T-cell (primary cell): Measurements from ENCODE around the gene ZACN. TPM values are rescaled to one million over a fixed set of nuclear protein-coding genes. Genes with fewer than 3 reads are reported as not detected.

Experiments
- ATAC-seq, 4 experiments: fragments of 200-7000 bp in 3 of 4; fragments of 150-1000 bp in 1 of 4; cut with Tn5 transposase; replicated peaks in 1 of 4; 1 replicate in 3 of 4; 2 replicates in 1 of 4; pipeline ENCODE4 v1.10.0; 2021; ENCODE audit warnings: moderate library complexity in 3 of 4, mild to moderate bottlenecking in 2 of 4, moderate number of reproducible peaks in 1 of 4
- CTCF ChIA-PET, 2 donors: fragments of 300-600 bp; sonication (Branson Sonifier 250); formaldehyde crosslinking; loops; one replicate each; lab custom pipeline; 2022; ENCODE audit warnings: antibody characterized with exemption in 2 of 2; lab: Charles Lee
- POLR2A ChIA-PET, 2 donors: fragments of 300-600 bp; sonication (Branson Sonifier 250); formaldehyde crosslinking; loops; one replicate each; lab custom pipeline; 2022; ENCODE audit warnings: antibody characterized with exemption in 2 of 2; lab: Charles Lee
- DNase-seq, 35 experiments: peaks; one replicate each; pipeline versions ENCODE4 v3.0.0 to v3.0.0-alpha.2; 2013 to 2023
- H3K27ac ChIP-seq: one replicate; pipeline ENCODE4 v1.5.1; 2013; ENCODE audit warnings: low read length
- H3K27me3 ChIP-seq, 2 experiments: replicated peaks in 1 of 2; 1 replicate in 1 of 2; 2 replicates in 1 of 2; pipeline versions ENCODE4 v1.6.1 to v1.7.0; 2013; ENCODE audit warnings: low read length in 1 of 2, mixed read lengths in 1 of 2; ENCODE audit not compliant: control insufficient read depth in 2 of 2, insufficient read depth in 2 of 2; ENCODE audit errors: extremely low read depth in 1 of 2
- H3K36me3 ChIP-seq, 2 donors: 1 replicate in 1 of 2; 2 replicates in 1 of 2; pipeline versions ENCODE4 v1.6.1 to v1.7.0; 2013; ENCODE audit warnings: low read length in 1 of 2; ENCODE audit not compliant: control insufficient read depth in 2 of 2, insufficient read depth in 1 of 2; ENCODE audit errors: extremely low read depth in 1 of 2
- H3K4me1 ChIP-seq, 2 experiments: 1 replicate in 1 of 2; 2 replicates in 1 of 2; pipeline versions ENCODE4 v1.6.1 to v1.7.0; 2013; ENCODE audit warnings: low read length in 2 of 2, mixed read lengths in 1 of 2; ENCODE audit not compliant: insufficient read depth in 2 of 2, control insufficient read depth in 1 of 2; ENCODE audit errors: extremely low read depth in 1 of 2
- H3K4me3 ChIP-seq, 2 donors: 1 replicate in 1 of 2; 2 replicates in 1 of 2; pipeline versions ENCODE4 v1.5.1 to v1.7.0; 2013; ENCODE audit warnings: mild to moderate bottlenecking in 2 of 2, low read length in 1 of 2, moderate library complexity in 1 of 2; ENCODE audit not compliant: control insufficient read depth in 1 of 2; ENCODE audit errors: extremely low read depth in 1 of 2
- H3K9me3 ChIP-seq: 2 replicates; pipeline ENCODE4 v1.7.0; 2013
- H3K27ac Mint-ChIP-seq, 2 donors: one replicate each; pipeline ENCODE4 v1.8.0; 2020 to 2021; ENCODE audit warnings: mild to moderate bottlenecking in 2 of 2, mixed read lengths in 2 of 2
- H3K27me3 Mint-ChIP-seq, 2 donors: one replicate each; pipeline ENCODE4 v1.8.0; 2021 to 2022; ENCODE audit warnings: mixed read lengths in 2 of 2
- H3K36me3 Mint-ChIP-seq: one replicate; pipeline ENCODE4 v1.8.0; 2021; ENCODE audit warnings: mixed read lengths
- H3K4me1 Mint-ChIP-seq, 3 donors: one replicate each; pipeline ENCODE4 v1.8.0; 2020 to 2022; ENCODE audit warnings: mixed read lengths in 3 of 3, mild to moderate bottlenecking in 1 of 3
- H3K4me3 Mint-ChIP-seq, 3 donors: one replicate each; pipeline ENCODE4 v1.8.0; 2020 to 2022; ENCODE audit warnings: mild to moderate bottlenecking in 3 of 3, mixed read lengths in 3 of 3, moderate library complexity in 3 of 3
- H3K9me3 Mint-ChIP-seq, 3 donors: one replicate each; pipeline ENCODE4 v1.8.0; 2020 to 2022; ENCODE audit warnings: mixed read lengths in 3 of 3
- WGBS: methylation state at CpG from one replicate; pipeline ENCODE4 v1.1.5; 2013; ENCODE audit warnings: missing lambda C conversion rate; ENCODE audit not compliant: insufficient coverage; 5-methylcytosine and 5-hydroxymethylcytosine counted together
- total RNA-seq, 35 experiments: library from RNA in 6 of 35; stranded (reverse) in 6 of 35; fragments of 120-200 nt in 1 of 35; gene quantifications; one replicate each; pipeline versions ENCODE4 v1.2.1 to v1.2.4 and lab custom pipeline; 2013 to 2026

The ZACN gene
- total RNA-seq, 5 donors from 2014 or later (not counting 1 experiment from before 2014, with no cell fraction given), result 0.20 to 1.6 (median 0.31) TPM; not detected in 1

- ATAC-seq (no peak), DNase-seq (no peak)
- H3K4me3 ChIP-seq, result no peak overlapping the region
- Mint-ChIP-seq H3K9me3 (no peaks in the 10 kb centered on the region), H3K27ac (no peak overlapping the region), H3K4me1 (peaks cover 11 to 23% (median 23%) of the 10 kb centered on the region in 3 donors), H3K36me3 (peaks cover 66% of the 10 kb centered on the region), H3K27me3 (no peaks in the 10 kb centered on the region), H3K4me3 (no peak overlapping the region)
- POLR2A ChIA-PET, result interaction anchor here (0.6 kb wide), 2 partner anchors 25 to 62 kb away, joined by 4 to 5 read pairs; no protein-coding TSS in a partner anchor
- peaks cover 0 to 2% of the 10 kb centered on the region in 2 experiments for H3K4me1 ChIP-seq
- H3K27ac ChIP-seq, result no peak overlapping the region
- 94% methylated on average over 6 of the region's 8 CpGs for WGBS
- no peaks in the 10 kb centered on the region for H3K9me3 ChIP-seq
- H3K36me3 ChIP-seq, result peaks cover 39 to 92% of the 10 kb centered on the region in 2 donors
- no peaks in the 10 kb centered on the region for H3K27me3 ChIP-seq
- CTCF ChIA-PET, result interaction anchor here (0.6 to 0.7 kb wide), 2 partner anchors 93 to 166 kb away, joined by 3 read pairs; no protein-coding TSS in a partner anchor
These were observed 32.9 kb upstream of the ZACN start for GRCh38 chr17:76046064-76046463.

GRCh38 chr17:76048025-76048605, 30.9 kb upstream of the ZACN start:
- no peaks in the 10 kb centered on the region for H3K9me3 ChIP-seq
- H3K4me3 ChIP-seq, result no peak overlapping the region
- H3K9me3 Mint-ChIP-seq, result no peaks in the 10 kb centered on the region
- POLR2A ChIA-PET, result no interaction called here
- ATAC-seq (no peak), DNase-seq (no peak)
- H3K4me1 ChIP-seq, result peaks cover 0 to 2% of the 10 kb centered on the region in 2 experiments
- H3K4me3 Mint-ChIP-seq, result no peak overlapping the region
- H3K36me3 Mint-ChIP-seq, result peaks cover 62% of the 10 kb centered on the region
- H3K36me3 ChIP-seq, result peaks cover 37 to 91% of the 10 kb centered on the region in 2 donors
- H3K27ac Mint-ChIP-seq, result peak overlapping the region in 1 of 2 donors; percentile 59
- 95% methylated on average over 8 of the region's 9 CpGs for WGBS
- CTCF ChIA-PET, result no interaction called here
- H3K27me3 Mint-ChIP-seq, result no peaks in the 10 kb centered on the region
- no peaks in the 10 kb centered on the region for H3K27me3 ChIP-seq
- no peak overlapping the region for H3K27ac ChIP-seq
- H3K4me1 Mint-ChIP-seq, result peaks cover 11 to 25% (median 23%) of the 10 kb centered on the region in 3 donors

- Mint-ChIP-seq H3K9me3 (no peaks in the 10 kb centered on the region), H3K27ac (peak overlapping the region; percentile 57 to 59), H3K4me3 (no peak overlapping the region), H3K4me1 (peaks cover 11 to 25% (median 23%) of the 10 kb centered on the region in 3 donors), H3K36me3 (peaks cover 59% of the 10 kb centered on the region), H3K27me3 (no peaks in the 10 kb centered on the region)
- Histone ChIP-seq H3K27me3 (no peaks in the 10 kb centered on the region), H3K4me3 (no peak overlapping the region), H3K27ac (peak overlapping the region; percentile 26), H3K9me3 (no peaks in the 10 kb centered on the region), H3K4me1 (peaks cover 0 to 2% of the 10 kb centered on the region in 2 experiments), H3K36me3 (peaks cover 31 to 91% of the 10 kb centered on the region in 2 donors)
- DNase-seq (peak in 1 of 35 experiments; percentile 42), ATAC-seq (peak in 2 of 4 experiments; percentile 27 to 61)
- ChIA-PET CTCF (interaction anchor here in 1 of 2 donors (0.6 to 1.2 kb wide), 2 partner anchors 29 to 31 kb away, joined by 3 to 5 read pairs; no protein-coding TSS in a partner anchor), POLR2A (no interaction called here)
- WGBS, result 75% methylated on average over 2 of the region's 9 CpGs
These were observed 30.3 kb upstream of the ZACN start for GRCh38 chr17:76048711-76049110.

GRCh38 chr17:76049239-76049638, 29.7 kb upstream of the ZACN start:
- WGBS, result 94% methylated on average over 2 of the region's 3 CpGs
- no peaks in the 10 kb centered on the region for H3K27me3 Mint-ChIP-seq
- Histone ChIP-seq H3K4me3 (no peak overlapping the region), H3K4me1 (peaks cover 0 to 2% of the 10 kb centered on the region in 2 experiments), H3K27me3 (no peaks in the 10 kb centered on the region), H3K9me3 (no peaks in the 10 kb centered on the region), H3K36me3 (peaks cover 26 to 91% of the 10 kb centered on the region in 2 donors), H3K27ac (no peak overlapping the region)
- H3K4me1 Mint-ChIP-seq, result peaks cover 11 to 25% (median 23%) of the 10 kb centered on the region in 3 donors
- H3K9me3 Mint-ChIP-seq, result no peaks in the 10 kb centered on the region
- ATAC-seq, result no peak
- ChIA-PET POLR2A (no interaction called here), CTCF (interaction anchor here in 1 of 2 donors (0.6 to 1.2 kb wide), 3 partner anchors 29 to 662 kb away, joined by 3 to 5 read pairs (median 3); no protein-coding TSS in a partner anchor)
- H3K4me3 Mint-ChIP-seq, result no peak overlapping the region
- peaks cover 59% of the 10 kb centered on the region for H3K36me3 Mint-ChIP-seq
- peak overlapping the region; percentile 11 to 57 for H3K27ac Mint-ChIP-seq
- DNase-seq, result no peak

- Histone ChIP-seq H3K4me3 (no peak overlapping the region), H3K9me3 (no peaks in the 10 kb centered on the region), H3K36me3 (peaks cover 21 to 87% of the 10 kb centered on the region in 2 donors), H3K27ac (no peak overlapping the region), H3K4me1 (peaks cover 0 to 2% of the 10 kb centered on the region in 2 experiments), H3K27me3 (no peaks in the 10 kb centered on the region)
- no peak overlapping the region for H3K4me3 Mint-ChIP-seq
- ChIA-PET CTCF (interaction anchor here in 1 of 2 donors (0.6 to 1.2 kb wide), 2 partner anchors 30 to 663 kb away, joined by 3 read pairs; no protein-coding TSS in a partner anchor), POLR2A (interaction anchor here in 1 of 2 donors (0.6 kb wide), 1 partner anchor 149 kb away, joined by 12 read pairs; no protein-coding TSS in a partner anchor)
- no peaks in the 10 kb centered on the region for H3K27me3 Mint-ChIP-seq
- H3K4me1 Mint-ChIP-seq, result peaks cover 11 to 25% (median 23%) of the 10 kb centered on the region in 3 donors
- H3K9me3 Mint-ChIP-seq, result no peaks in the 10 kb centered on the region
- ATAC-seq (no peak), DNase-seq (no peak)
- H3K27ac Mint-ChIP-seq, result peak overlapping the region in 1 of 2 donors; percentile 49
- peaks cover 53% of the 10 kb centered on the region for H3K36me3 Mint-ChIP-seq
- WGBS, result 99% methylated on average over 15 of the region's 15 CpGs
These were observed 29.0 kb upstream of the ZACN start for GRCh38 chr17:76049836-76050537.
